HCT116 (cell line): Measurements from ENCODE around the gene MAJIN. TPM values are rescaled to one million over a fixed set of nuclear protein-coding genes. Genes with fewer than 3 reads are reported as not detected.
A peak's percentile ranks its signal among the peaks of the same experiment; 100 is the strongest.

Source experiments
- ATAC-seq: fragments of 200-7000 bp; cut with Tn5 transposase; 2 replicates; pipeline ENCODE4 v1.9.1; 2020; ENCODE audit warnings: mild to moderate bottlenecking, moderate library complexity
- BruUV-seq: library from RNA; stranded (reverse); fragments of 400-500 nt; replicated peaks from 2 replicates; lab custom pipeline; 2021; lab: Mats Ljungman, UMichigan
- CTCF ChIA-PET: fragments of 300-600 bp; sonication (Branson Sonifier 250); formaldehyde crosslinking; loops from one replicate; lab custom pipeline; 2021; ENCODE audit warnings: antibody characterized with exemption; lab: Charles Lee
- POLR2A ChIA-PET: fragments of 300-600, 350-600 bp; sonication (Branson Sonifier 250); formaldehyde crosslinking; loops from one replicate; lab custom pipeline; 2021; ENCODE audit warnings: antibody characterized with exemption; lab: Charles Lee
- RAD21 ChIA-PET, 2 experiments: fragments of 300-600 bp; sonication (Branson Sonifier 250); formaldehyde crosslinking; loops; one replicate each; lab custom pipeline; 2023; ENCODE audit warnings: low total read pairs in 2 of 2; ENCODE audit not compliant: uncharacterized antibody in 2 of 2, unreplicated experiment in 2 of 2, low non-redundant PET in 1 of 2; lab: Charles Lee
- DNase-seq: peaks from one replicate; pipeline ENCODE4 v3.0.0-alpha.2; 2010; ENCODE audit warnings: low read depth, low spot score
- H2AFZ ChIP-seq: fragments of 200-600 bp; shearing (Covaris generic), sonication (generic); 2 replicates; pipeline ENCODE4 v1.6.1; 2017; ENCODE audit warnings: low read depth, mixed run types, mixed read lengths, antibody characterized with exemption, low read length; ENCODE audit not compliant: poor library complexity, severe bottlenecking
- H3K27ac ChIP-seq: 2 replicates; pipeline ENCODE4 v1.5.1; 2012; ENCODE audit warnings: low read depth, low read length
- H3K27me3 ChIP-seq: fragments of 200-600 bp; sonication (generic); 2 replicates; pipeline ENCODE4 v1.6.1; 2016; ENCODE audit warnings: mixed run types, low read length, mixed read lengths; ENCODE audit not compliant: insufficient read depth
- H3K36me3 ChIP-seq, 2 experiments: fragments of 200-500 bp in 1 of 2; fragments of 200-600 bp in 1 of 2; sonication (Bioruptor generic) in 1 of 2; sonication (generic) in 1 of 2; 2 replicates each; pipeline versions ENCODE4 v1.5.1 to v1.6.1; 2014 to 2016; ENCODE audit warnings: low read length in 2 of 2, inconsistent platforms in 1 of 2, mixed read lengths in 1 of 2, mixed run types in 1 of 2; ENCODE audit not compliant: insufficient read depth in 2 of 2, control insufficient read depth in 1 of 2
- H3K4me1 ChIP-seq, 2 experiments: fragments of 200-600 bp in 1 of 2; sonication (generic) in 1 of 2; 2 replicates each; pipeline versions ENCODE4 v1.5.1 to v1.6.1; 2012 to 2017; ENCODE audit warnings: low read length in 2 of 2, inconsistent platforms in 1 of 2, mild to moderate bottlenecking in 1 of 2, mixed read lengths in 1 of 2, mixed run types in 1 of 2, moderate library complexity in 1 of 2; ENCODE audit not compliant: insufficient read depth in 2 of 2, control insufficient read depth in 1 of 2
- H3K4me2 ChIP-seq: fragments of 200-600 bp; sonication (generic); 2 replicates; pipeline ENCODE4 v1.6.1; 2017; ENCODE audit warnings: mixed run types, low read length, mixed read lengths
- H3K4me3 ChIP-seq, 2 experiments: fragments of 200-600 bp in 1 of 2; sonication (generic) in 1 of 2; replicated peaks in 1 of 2; 2 replicates each; pipeline ENCODE4 v1.5.1; 2011 to 2016; ENCODE audit warnings: low read length in 2 of 2, control low read depth in 1 of 2, low read depth in 1 of 2, mild to moderate bottlenecking in 1 of 2, mixed read lengths in 1 of 2, mixed run types in 1 of 2
- H3K79me2 ChIP-seq: fragments of 200-600 bp; sonication (generic); 2 replicates; pipeline ENCODE4 v1.6.1; 2017; ENCODE audit warnings: mild to moderate bottlenecking, mixed run types, low read length, moderate library complexity, mixed read lengths; ENCODE audit not compliant: insufficient read depth
- H3K9ac ChIP-seq: fragments of 200-600 bp; sonication (generic); 2 replicates; pipeline ENCODE4 v1.6.1; 2016; ENCODE audit warnings: low read length, mixed read lengths
- H3K9me2 ChIP-seq: fragments of 200-600 bp; sonication (generic), shearing (Covaris generic); 2 replicates; pipeline ENCODE4 v1.6.1; 2017; ENCODE audit warnings: mixed run types, mild to moderate bottlenecking, moderate library complexity; ENCODE audit not compliant: insufficient read depth
- H3K9me3 ChIP-seq, 2 experiments: fragments of 200-500 bp in 1 of 2; fragments of 200-600 bp in 1 of 2; sonication (Bioruptor generic) in 1 of 2; sonication (generic) in 1 of 2; 2 replicates each; pipeline ENCODE4 v1.6.1; 2014 to 2017; ENCODE audit warnings: low read length in 2 of 2, mixed read lengths in 2 of 2, inconsistent platforms in 1 of 2, low read depth in 1 of 2, mild to moderate bottlenecking in 1 of 2, mixed run types in 1 of 2, moderate library complexity in 1 of 2; ENCODE audit not compliant: control insufficient read depth in 1 of 2, insufficient read depth in 1 of 2
- H4K20me1 ChIP-seq: fragments of 200-600 bp; sonication (generic), shearing (Covaris generic); 2 replicates; pipeline ENCODE4 v1.6.1; 2017; ENCODE audit warnings: mixed run types, mild to moderate bottlenecking, moderate library complexity; ENCODE audit not compliant: insufficient read depth
- CBX3 ChIP-seq: IDR thresholded peaks from 2 replicates; pipeline ENCODE4 v1.6.1; 2012; ENCODE audit warnings: low read depth
- CEBPB ChIP-seq: IDR thresholded peaks from 2 replicates; pipeline ENCODE4 v1.6.1; 2012; ENCODE audit warnings: low read depth
- EGR1 ChIP-seq: IDR thresholded peaks from 2 replicates; pipeline ENCODE4 v1.6.1; 2012; ENCODE audit warnings: low read depth
- ELF1 ChIP-seq: IDR thresholded peaks from 2 replicates; pipeline ENCODE4 v1.6.1; 2012; ENCODE audit warnings: low read depth, borderline replicate concordance
- EZH2phosphoT487 ChIP-seq: fragments of 200-600 bp; IDR thresholded peaks from 2 replicates; pipeline ENCODE4 v1.6.1; 2018; ENCODE audit warnings: antibody characterized with exemption, borderline replicate concordance
- JUND ChIP-seq: IDR thresholded peaks from 2 replicates; pipeline ENCODE4 v1.6.1; 2012
- POLR2A ChIP-seq: IDR thresholded peaks from 2 replicates; pipeline ENCODE4 v1.7.0; 2011; ENCODE audit warnings: borderline replicate concordance; ENCODE audit not compliant: insufficient read depth, insufficient read length; ENCODE audit errors: extremely low read depth
- SIN3A ChIP-seq: IDR thresholded peaks from 2 replicates; pipeline ENCODE4 v1.6.1; 2012; ENCODE audit warnings: low read depth
- SP1 ChIP-seq: IDR thresholded peaks from 2 replicates; pipeline ENCODE4 v1.6.1; 2012; ENCODE audit warnings: low read depth
- SRF ChIP-seq: IDR thresholded peaks from 2 replicates; pipeline ENCODE4 v1.6.1; 2012; ENCODE audit warnings: low read depth
- TCF7L2 ChIP-seq: IDR thresholded peaks from 2 replicates; pipeline ENCODE4 v1.7.0; 2011; ENCODE audit warnings: borderline replicate concordance, inconsistent platforms; ENCODE audit not compliant: insufficient read depth, insufficient read length; ENCODE audit errors: extremely low read depth
- YY1 ChIP-seq: IDR thresholded peaks from 2 replicates; pipeline ENCODE4 v1.6.1; 2011; ENCODE audit warnings: low read length, low read depth, moderate library complexity, mild to moderate bottlenecking; ENCODE audit not compliant: insufficient replicate concordance; ENCODE audit errors: extremely low read depth
- ZFX ChIP-seq: fragments of 450-650 bp; IDR thresholded peaks from 2 replicates; pipeline ENCODE4 v1.6.1; 2017
- ZNF274 ChIP-seq: fragments of 200-500 bp; sonication (Bioruptor generic); IDR thresholded peaks from 2 replicates; pipeline ENCODE4 v1.6.1; 2014; ENCODE audit warnings: mild to moderate bottlenecking, low read depth, low read length, inconsistent platforms
- intact Hi-C: fragments of 100-400 bp; cut with micrococcal nuclease; formaldehyde crosslinking; loops from 2 replicates; pipeline ENCODE4 v1.10.0; 2022
- total RNA-seq: library from RNA; stranded (reverse); gene quantifications from one replicate; pipeline ENCODE4 v1.2.1, GENCODE V29; 2021; ENCODE audit not compliant: unreplicated experiment
- TF ChIP-seq, protein P1 (sequence below), 3 experiments: fragments of 200-600 bp in 1 of 3; sonication (generic) in 1 of 3; IDR thresholded peaks in 2 of 3; conservative IDR thresholded peaks in 1 of 3; 2 replicates each; pipeline ENCODE4 v1.5.1; 2012 to 2017; ENCODE audit warnings: low read depth in 2 of 3, low read length in 2 of 3, antibody characterized with exemption in 1 of 3, borderline replicate concordance in 1 of 3, control low read depth in 1 of 3, mild to moderate bottlenecking in 1 of 3, mixed read lengths in 1 of 3, mixed run types in 1 of 3, moderate library complexity in 1 of 3; ENCODE audit not compliant: insufficient read depth in 1 of 3
- TF ChIP-seq, protein P2 (sequence below): IDR thresholded peaks from 2 replicates; pipeline ENCODE4 v1.6.1; 2012; ENCODE audit warnings: low read depth
- TF ChIP-seq, protein P3 (sequence below): IDR thresholded peaks from 2 replicates; pipeline ENCODE4 v1.6.1; 2012

MAJIN gene
- total RNA-seq, 1 experiment from 2014 or later, result not detected

DNA sequence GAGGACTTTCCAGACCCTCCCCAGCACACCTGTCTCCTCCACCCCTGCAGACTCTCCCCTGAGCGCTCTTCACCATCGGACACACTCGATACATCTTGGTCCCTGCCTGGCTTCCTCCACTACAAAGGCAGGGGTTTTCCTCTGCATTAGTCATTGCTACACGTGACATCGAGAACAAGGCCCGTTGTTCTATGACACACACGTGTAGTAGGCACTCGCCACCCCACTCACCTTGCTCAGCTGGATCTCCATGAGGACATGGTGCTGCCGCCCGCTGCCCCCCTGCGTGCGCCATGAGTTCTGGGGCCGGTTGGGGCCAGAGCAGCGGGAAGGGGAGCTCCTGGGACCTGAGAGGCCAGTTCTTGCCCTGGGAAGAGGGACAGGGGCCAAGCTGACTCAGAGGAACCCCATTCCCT is 71.6 kb downstream of the MAJIN start:
- DNase-seq (no peak), ATAC-seq (peak; percentile 73)
- H3K9me3 ChIP-seq, result no peaks in the 10 kb centered on the region
- H3K27me3 ChIP-seq, result no peaks in the 10 kb centered on the region
- H3K4me3 ChIP-seq, result no peak overlapping the region
- no peak overlapping the region for H2AFZ ChIP-seq
- H3K4me1 ChIP-seq, result peaks cover 0 to 10% of the 10 kb centered on the region in 2 experiments; a peak in 2 of 4 replicates
- POLR2A ChIA-PET, result no interaction called here
- intact Hi-C loops, result no loop called here
- TF ChIP-seq EGR1, result no peak
- TF ChIP-seq JUND, result no peak
- TF ChIP-seq EZH2phosphoT487, result no peak
- TF ChIP-seq, protein P1, sequence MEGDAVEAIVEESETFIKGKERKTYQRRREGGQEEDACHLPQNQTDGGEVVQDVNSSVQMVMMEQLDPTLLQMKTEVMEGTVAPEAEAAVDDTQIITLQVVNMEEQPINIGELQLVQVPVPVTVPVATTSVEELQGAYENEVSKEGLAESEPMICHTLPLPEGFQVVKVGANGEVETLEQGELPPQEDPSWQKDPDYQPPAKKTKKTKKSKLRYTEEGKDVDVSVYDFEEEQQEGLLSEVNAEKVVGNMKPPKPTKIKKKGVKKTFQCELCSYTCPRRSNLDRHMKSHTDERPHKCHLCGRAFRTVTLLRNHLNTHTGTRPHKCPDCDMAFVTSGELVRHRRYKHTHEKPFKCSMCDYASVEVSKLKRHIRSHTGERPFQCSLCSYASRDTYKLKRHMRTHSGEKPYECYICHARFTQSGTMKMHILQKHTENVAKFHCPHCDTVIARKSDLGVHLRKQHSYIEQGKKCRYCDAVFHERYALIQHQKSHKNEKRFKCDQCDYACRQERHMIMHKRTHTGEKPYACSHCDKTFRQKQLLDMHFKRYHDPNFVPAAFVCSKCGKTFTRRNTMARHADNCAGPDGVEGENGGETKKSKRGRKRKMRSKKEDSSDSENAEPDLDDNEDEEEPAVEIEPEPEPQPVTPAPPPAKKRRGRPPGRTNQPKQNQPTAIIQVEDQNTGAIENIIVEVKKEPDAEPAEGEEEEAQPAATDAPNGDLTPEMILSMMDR (IDR thresholded peaks at IDR 0.05 in 2 of 3, conservative IDR thresholded peaks at IDR 0.05 in 1 of 3; ENCODE audit: borderline replicate concordance in 1 of 3, insufficient read depth in 1 of 3, low read depth in 2 of 3, low read length in 2 of 3), result no peak
- no peak for TF ChIP-seq ZFX
- no peak for TF ChIP-seq CBX3
- no peak for TF ChIP-seq POLR2A
- no peak for TF ChIP-seq SP1
- peak overlapping the region; percentile 37 for H3K9ac ChIP-seq
- no TSS peak for BruUV-seq
- no peaks in the 10 kb centered on the region for H3K79me2 ChIP-seq
- RAD21 ChIA-PET, result no interaction called here
- H3K27ac ChIP-seq, result no peak overlapping the region
- no peaks in the 10 kb centered on the region for H3K36me3 ChIP-seq
- H3K9me2 ChIP-seq, result no peaks in the 10 kb centered on the region
- H4K20me1 ChIP-seq, result no peaks in the 10 kb centered on the region
- H3K4me2 ChIP-seq, result peak overlapping the region; percentile 30
- CTCF ChIA-PET, result interaction anchor here (1.4 kb wide), 1 partner anchor 12 kb away, joined by 4 read pairs; no protein-coding TSS in a partner anchor

DNA sequence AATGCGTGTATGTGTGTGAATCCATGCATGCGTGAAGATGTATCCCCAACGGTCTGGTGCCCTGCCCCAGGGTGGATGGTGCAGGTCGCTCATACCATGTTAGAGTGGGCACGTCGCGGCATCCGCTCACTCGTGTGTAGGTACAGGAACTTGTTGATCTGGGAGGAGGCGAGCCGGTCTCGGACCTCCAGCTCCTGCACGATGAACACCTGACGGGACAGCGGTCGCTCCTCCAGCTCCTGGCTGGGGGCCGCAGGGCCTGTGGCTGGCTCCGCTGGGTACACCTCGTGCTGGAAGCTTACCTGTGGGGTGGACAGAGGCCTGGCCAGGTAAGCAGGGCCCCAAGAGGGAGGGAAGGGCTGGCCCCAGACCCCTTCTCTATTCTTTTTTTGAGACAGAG is 73.4 kb downstream of the MAJIN start:
- ChIA-PET CTCF (interaction anchor here (0.7 to 1.2 kb wide), 3 partner anchors 11 to 50 kb away, joined by 3 read pairs; no protein-coding TSS in a partner anchor), POLR2A (no interaction called here), RAD21 (no interaction called here)
- no peak for DNase-seq
- no peaks in the 10 kb centered on the region for H3K9me3 ChIP-seq
- H4K20me1 ChIP-seq, result no peaks in the 10 kb centered on the region
- no peak overlapping the region for H3K27ac ChIP-seq
- no peak for ATAC-seq
- no peak overlapping the region for H3K9ac ChIP-seq
- H3K4me3 ChIP-seq, result no peak overlapping the region
- H3K9me2 ChIP-seq, result no peaks in the 10 kb centered on the region
- BruUV-seq, result no TSS peak
- H3K79me2 ChIP-seq, result no peaks in the 10 kb centered on the region
- H2AFZ ChIP-seq, result no peak overlapping the region
- intact Hi-C loops, result no loop called here
- H3K4me2 ChIP-seq, result no peak overlapping the region
- peaks cover 0 to 18% of the 10 kb centered on the region in 2 experiments; a peak in 2 of 4 replicates for H3K4me1 ChIP-seq
- H3K27me3 ChIP-seq, result no peaks in the 10 kb centered on the region
- H3K36me3 ChIP-seq, result no peaks in the 10 kb centered on the region
- TF ChIP-seq SRF, result no peak
- no peak for TF ChIP-seq SIN3A
- no peak for TF ChIP-seq ELF1
- TF ChIP-seq CEBPB, result no peak
- TF ChIP-seq YY1, result no peak
- no peak for TF ChIP-seq TCF7L2
- TF ChIP-seq, protein P2, sequence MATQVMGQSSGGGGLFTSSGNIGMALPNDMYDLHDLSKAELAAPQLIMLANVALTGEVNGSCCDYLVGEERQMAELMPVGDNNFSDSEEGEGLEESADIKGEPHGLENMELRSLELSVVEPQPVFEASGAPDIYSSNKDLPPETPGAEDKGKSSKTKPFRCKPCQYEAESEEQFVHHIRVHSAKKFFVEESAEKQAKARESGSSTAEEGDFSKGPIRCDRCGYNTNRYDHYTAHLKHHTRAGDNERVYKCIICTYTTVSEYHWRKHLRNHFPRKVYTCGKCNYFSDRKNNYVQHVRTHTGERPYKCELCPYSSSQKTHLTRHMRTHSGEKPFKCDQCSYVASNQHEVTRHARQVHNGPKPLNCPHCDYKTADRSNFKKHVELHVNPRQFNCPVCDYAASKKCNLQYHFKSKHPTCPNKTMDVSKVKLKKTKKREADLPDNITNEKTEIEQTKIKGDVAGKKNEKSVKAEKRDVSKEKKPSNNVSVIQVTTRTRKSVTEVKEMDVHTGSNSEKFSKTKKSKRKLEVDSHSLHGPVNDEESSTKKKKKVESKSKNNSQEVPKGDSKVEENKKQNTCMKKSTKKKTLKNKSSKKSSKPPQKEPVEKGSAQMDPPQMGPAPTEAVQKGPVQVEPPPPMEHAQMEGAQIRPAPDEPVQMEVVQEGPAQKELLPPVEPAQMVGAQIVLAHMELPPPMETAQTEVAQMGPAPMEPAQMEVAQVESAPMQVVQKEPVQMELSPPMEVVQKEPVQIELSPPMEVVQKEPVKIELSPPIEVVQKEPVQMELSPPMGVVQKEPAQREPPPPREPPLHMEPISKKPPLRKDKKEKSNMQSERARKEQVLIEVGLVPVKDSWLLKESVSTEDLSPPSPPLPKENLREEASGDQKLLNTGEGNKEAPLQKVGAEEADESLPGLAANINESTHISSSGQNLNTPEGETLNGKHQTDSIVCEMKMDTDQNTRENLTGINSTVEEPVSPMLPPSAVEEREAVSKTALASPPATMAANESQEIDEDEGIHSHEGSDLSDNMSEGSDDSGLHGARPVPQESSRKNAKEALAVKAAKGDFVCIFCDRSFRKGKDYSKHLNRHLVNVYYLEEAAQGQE, result no peak
- TF ChIP-seq ZFX, result no peak
- TF ChIP-seq ZNF274, result no peak
- TF ChIP-seq SP1, result no peak
- TF ChIP-seq, protein P3, sequence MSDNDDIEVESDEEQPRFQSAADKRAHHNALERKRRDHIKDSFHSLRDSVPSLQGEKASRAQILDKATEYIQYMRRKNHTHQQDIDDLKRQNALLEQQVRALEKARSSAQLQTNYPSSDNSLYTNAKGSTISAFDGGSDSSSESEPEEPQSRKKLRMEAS, result no peak
